Myocyte (in vitro differentiated cells): Measurements from ENCODE around the gene NACAD. TPM values are rescaled to one million over a fixed set of nuclear protein-coding genes. Genes with fewer than 3 reads are reported as not detected.

ENCODE experiments used
- total RNA-seq: library from RNA; depleted of rRNA; stranded (reverse); fragments of >200 nt; gene quantifications from 2 replicates; pipeline ENCODE4 v1.2.3, GENCODE V29; 2014

NACAD gene
- total RNA-seq, 1 donor from 2014 or later, result 1.2 TPM

Other genes with a start within 250 kb of the NACAD start
- gene H2AZ2, start 240.9 kb downstream of the NACAD start, total RNA-seq, result 232 and 296 TPM in 2 replicates
- gene PURB, start 203.4 kb downstream of the NACAD start, total RNA-seq, result 66.2 and 101 TPM in 2 replicates
- gene MYO1G, start 110.0 kb downstream of the NACAD start, total RNA-seq, result 0.35 and 0.83 TPM in 2 replicates
- 95.6 and 113 TPM in 2 replicates for gene CCM2, start 88.8 kb downstream of the NACAD start, total RNA-seq
- gene TBRG4, start 22.7 kb upstream of the NACAD start, total RNA-seq, result 98.0 and 107 TPM in 2 replicates
- not detected in 2 replicates for gene RAMP3, start 68.8 kb upstream of the NACAD start, total RNA-seq